ENCODE results near the gene ACSF2. TPM values are rescaled to one million over a fixed set of nuclear protein-coding genes. Genes with fewer than 3 reads are reported as not detected.
A peak's percentile ranks its signal among the peaks of the same experiment; 100 is the strongest.
"Not testable (repeated sequence)": the region's sequence is repeated elsewhere in the genome, so short reads cannot be mapped to it uniquely, and the experiment has no call there.

The ACSF2 gene
- total RNA-seq, 1 donor from 2014 or later = 15.5 TPM

DNA sequence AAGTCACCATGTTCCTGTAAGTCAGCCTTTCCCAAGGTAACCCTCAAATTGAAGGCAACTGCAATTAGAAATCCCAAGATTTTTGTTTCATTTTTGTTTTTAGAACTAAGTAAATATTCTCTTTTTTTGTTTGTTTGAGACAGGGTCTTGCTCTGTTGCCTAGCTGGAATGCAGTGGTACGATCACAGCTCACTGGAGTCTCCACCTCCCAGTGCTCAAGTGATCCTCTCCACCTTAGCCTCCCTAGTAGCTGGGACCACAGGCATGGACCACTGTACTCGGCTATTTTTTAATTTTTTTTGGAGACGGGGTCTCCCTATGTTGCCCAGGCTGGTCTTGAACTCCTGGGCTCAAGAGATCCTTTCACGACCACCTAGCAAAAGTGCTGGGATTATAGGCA, 18.1 kb upstream of the ACSF2 start:
- DNase-seq = no peak

DNA sequence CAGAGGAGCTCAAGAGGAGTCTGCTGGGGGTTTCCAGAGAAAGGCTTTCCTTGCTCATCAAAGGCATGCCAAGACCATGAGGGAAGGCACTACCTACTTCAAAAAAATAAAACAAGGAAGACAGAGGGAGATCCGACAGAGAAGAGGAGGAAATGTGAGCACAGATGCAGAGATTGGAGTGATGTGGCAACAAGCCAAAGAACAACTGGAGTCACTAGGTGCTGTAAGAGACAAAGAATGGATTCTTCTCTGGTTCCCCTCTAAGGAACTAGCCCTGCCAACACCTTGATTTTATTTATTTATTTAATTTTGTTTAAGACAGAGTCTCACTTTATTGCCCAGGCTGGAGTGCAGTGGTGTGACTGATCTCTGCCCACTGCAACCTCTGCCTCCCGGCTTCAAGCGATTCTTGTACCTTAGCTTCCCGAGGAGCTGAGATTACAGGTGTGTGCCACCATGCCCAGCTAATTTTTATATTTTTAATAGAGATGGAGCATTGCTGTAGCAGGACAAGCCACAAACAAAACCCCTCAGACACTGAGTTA, 13.8 kb upstream of the ACSF2 start:
- DNase-seq = no peak

DNA sequence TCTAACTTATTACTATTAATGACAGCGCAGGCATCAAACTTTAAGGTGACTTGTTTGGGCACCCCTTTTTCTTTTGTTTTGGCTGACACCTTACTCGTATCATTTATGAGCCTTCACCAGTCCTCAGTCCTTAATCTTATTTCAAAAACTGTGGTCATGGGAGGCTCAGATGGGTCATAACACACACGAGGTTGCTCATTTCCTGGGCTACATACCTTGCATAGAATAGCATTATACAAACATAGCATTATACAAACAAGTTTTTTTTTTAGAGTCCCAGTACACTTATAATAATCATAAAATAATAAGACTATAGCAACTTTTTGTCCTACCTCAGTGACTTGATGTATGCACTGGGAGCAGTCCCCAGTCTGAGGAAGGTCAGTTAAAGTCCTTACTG, 11.2 kb upstream of the ACSF2 start:
- no peak for DNase-seq

DNA sequence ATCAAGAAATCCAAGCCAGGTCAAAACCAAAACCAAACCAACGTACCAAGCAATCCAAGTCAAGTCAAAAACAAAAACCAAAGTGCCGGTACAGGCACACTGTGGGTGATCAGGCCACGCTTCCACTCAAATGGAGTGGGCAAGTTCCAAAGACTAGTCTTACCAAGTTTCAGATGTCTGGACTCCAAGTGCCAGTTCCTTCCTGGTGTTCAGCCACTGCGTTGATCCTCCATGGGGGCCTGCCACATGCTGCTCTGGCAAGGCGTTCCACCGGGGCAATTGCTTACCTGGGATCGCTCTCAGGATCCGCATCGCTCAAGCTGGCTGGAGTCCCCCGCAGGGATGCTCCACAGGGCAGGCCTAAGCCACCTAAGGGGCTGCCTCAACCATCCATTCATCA, 6.4 kb upstream of the ACSF2 start:
- DNase-seq = not testable (repeated sequence)

DNA sequence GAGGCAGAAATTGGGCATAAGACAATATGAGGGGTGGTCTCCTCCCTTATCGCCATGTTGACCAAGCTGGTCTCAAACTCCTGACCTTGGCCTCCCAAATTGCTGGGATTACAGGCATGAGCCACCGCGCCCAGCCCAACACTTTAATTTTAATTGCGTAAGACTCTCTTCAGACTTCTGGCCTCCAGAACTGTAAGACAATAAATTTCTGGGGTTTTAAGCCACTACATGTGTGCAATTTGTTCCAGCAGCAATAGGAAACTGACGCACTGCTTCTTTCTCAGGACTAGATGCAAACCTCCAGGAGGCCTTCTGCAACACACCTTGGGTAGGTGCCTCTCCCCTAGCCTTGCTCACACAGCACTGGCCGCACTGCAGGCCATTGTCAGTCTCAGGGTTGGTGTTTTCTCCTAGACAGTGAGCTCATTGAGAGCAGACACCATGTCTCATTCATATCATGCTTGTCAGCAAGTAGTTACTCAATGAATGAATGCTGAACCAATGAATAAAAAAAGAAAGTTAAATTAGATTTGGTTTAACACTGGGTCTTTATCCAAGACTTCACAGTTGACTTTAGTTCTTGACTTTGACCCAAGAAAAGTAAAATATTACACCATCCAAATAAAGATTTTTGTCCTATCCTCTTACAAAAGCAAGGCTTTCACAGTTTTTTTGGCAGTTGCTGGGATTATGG, 5.5 kb upstream of the ACSF2 start:
- no peak for DNase-seq

DNA sequence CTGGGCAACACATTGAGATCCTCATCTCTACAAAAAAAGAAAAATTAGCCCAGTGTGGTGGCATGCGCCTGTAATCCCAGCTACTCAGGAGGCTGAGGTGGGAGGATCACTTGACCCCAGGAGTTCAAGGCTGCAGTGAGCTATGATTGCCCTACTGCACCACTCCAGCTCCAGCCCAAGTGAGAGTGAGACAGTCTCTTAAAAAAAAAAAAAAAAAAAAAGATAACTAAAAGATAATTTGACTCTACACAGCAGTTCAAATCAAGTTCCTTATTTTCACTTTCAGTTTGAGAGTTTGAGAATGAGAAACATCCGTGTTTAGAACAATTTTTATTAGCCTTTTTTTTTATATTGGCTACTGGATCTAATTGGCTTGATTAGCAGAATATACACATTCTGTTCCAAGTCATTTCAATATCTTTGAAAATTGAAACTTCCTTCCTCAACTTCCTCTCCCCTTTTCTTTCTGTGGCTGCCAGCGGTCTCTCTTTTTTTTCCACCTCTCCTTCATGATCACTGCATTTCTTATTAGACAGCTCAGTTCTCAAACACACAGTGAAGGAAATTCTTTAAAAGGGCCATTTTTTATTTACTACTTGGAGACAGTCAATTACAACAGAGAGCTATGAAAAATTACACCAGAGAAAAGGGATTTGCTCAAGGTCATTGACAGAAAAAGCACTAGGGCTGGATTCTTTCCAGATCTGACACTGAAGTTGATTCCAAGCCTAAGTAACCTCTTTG, 4.5 kb upstream of the ACSF2 start:
- DNase-seq = peak; percentile 49

DNA sequence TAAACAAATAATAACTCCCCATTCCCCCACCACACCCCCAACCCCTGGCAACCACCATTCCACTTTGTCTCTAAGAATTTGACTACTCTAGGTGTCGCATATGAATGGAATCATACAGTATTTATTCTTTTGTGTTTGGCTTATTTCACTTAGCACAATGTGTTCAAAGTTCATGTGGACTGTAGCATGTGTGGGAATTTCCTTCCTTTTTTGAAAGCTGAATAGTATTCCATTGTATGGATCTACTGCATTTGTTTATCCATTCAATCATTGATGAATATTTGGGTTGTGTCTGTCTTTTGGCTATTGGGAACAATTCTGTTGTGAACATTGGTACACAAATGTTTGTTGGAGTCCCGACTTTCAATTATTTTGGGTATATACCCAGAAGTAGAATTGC, 3.3 kb upstream of the ACSF2 start:
- DNase-seq = no peak

DNA sequence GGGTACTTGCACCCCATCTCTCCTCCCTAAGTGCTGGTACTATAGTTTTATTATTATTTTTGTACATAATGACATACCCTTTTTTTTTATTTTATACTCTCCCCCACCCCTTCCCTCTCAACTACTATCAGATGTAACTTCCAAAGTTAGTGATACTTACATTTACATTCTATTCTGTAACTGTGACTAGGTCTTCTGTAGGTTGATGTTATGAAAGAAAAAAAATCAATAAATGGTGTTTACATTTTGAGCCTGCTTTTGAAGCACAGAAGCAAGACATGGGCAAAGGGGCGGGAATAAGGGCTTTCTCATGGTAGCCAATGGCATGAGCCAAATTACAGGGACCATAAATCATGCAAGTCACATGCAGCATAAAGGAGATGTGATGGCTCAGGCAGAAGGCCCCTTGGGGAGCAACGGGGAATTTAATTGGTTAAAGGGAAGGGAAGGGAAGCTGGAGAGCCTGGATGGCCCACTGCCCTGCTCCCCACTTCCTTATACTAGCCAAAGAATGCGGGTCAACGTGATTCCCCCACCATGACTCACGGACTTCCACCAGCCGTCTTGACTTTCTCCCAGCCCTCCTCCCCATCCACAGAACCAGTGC, 2.4 kb upstream of the ACSF2 start:
- DNase-seq = peak; percentile 90

DNA sequence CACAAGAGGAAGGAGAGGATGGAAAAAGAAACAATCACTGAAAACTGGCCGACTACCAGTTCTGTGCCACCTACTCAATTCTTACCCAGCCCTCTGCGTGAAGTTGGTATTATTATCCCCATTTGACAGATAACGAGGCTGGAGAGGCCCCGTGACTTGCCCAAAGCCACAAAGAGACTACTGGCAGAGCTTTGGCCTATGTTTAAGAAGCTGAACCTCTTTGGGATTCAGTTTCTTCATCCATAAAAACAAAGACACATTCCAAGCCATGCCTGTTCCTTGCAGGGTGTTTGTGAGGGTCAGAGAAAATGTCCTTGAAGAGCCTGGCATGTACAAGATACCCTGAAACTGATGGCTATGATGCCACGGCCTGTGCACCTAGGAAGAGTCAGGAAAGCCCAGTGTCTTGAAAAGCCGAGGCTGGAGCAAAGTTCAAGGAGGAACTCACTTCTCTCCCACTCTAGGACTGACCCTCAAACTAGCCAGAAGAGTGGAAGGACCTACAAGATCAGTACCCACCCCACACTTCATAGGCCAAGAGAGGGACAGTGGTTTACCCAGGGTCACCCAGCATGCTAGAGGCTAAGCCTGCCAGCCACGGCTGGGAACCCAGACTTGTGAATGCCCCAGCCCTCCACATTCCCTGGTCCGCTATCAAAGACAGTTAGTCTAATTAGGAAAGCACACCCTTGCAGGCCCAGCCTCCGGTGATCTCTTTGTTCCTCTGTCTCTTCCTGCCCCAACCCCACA, 1.6 kb upstream of the ACSF2 start:
- peak; percentile 1 for DNase-seq

DNA sequence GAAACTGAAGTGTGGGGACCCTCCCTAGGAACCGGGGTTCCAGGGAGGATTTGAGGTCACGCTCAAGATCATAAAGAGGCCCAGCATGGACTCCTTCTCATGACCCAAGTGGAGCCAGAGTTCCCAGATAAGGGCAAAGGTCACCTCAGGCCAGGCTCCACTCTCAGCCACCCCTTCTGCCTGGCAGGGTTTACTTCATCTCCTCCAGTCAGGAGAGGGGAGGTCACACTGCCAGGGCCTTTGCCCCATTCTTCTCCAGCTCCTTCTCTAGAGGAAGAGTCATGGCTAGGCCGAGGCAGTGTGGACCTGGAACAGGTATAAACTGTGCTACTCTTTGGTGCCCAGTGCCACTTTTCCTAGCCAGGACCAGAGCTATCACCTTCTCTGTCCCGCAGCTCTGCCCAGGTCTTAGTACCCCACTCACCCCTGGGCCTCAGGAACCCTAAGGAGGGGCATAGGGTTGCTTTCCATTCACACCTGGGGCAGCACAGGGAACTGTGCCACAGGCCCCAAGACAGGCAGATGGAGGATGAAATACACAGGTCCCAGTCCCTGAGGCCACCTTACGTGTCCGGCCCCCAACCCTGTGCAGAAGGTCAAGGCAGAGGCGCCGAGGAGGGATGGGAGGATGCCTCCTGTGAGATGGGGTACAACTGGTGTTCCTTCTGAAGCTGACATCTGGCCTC, 879 bp upstream of the ACSF2 start:
- DNase-seq = no peak

DNA sequence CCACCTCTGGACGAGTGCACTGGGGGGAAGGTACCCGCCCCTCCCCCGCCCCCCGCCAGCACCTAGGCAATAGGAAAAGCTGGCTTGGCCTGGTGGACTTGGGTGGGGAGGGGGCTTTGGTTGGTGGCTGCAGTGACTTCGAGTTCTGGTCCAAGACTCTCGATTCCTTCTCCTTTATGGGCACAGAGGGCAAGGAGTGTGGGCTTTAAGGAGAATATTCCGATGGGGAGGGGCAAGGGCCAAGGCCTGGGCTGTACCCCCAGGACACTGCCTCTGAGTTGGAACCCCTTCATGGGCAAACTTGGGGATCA, 409 bp downstream of the ACSF2 start:
- no peak for DNase-seq

DNA sequence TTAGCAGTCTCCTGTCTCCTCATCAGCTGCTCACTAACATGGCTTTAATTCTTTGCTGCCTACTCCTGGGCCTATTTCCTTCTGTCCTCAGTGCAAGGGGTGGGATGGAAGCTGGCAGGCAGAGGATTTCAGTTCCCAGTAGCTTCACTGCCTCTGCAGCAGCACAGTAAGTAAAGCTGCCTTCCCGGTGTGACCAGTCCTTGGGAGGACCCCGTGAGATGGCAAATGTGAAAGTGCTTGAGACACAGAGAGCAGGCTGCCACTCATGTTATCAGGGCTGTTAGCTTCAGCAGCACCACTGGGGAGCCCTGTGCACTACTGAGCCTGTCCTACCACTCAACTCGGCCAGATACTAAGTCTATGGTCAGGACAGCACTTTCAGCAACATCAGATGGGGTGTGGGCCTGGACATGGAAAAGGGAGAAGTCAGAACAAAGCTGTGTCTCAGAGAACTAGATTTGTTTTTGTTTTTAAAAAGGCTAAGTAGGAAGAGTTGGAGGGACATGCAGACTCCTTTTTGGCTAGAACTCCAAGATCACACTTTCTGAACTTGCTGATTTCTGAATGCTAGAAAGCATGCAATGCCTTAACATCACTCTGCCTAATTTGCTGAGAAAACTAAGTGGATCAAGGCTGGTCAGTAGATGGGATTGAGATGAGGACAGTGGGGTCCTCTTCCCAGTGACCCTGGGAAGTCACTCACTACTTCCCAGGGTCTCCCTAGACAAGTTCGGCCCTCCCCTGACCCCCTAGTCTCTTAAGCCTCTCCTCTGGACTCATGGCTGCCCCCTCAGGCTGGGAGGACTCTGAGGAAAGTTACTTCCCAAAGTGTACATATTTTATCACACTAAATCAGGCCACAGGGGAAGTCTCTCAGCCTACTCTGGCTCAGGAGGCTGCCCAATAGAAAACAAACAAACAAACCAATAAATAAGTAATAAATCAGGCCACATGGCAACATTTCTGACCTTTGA, 1.1 kb downstream of the ACSF2 start:
- peak; percentile 43 for DNase-seq

DNA sequence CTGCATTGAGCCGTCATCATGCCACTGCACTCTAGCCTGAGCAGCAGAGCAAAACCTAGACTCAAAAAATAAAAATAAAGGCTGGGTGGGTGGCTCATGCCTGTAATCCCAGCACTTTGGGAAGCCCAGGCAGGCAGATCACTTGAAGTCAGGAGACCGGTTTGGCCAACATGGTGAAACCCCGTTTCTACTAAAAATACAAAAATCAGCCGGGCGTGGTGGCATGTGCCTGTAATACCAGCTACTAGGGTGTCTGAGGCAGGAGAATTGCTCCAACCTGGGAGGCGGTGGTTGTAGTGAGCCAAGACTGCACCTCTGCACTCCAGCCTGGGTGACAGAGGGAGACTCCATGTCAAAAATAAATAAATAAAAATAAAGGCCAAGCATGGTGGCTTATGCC, 2.1 kb downstream of the ACSF2 start:
- not testable (repeated sequence) for DNase-seq

DNA sequence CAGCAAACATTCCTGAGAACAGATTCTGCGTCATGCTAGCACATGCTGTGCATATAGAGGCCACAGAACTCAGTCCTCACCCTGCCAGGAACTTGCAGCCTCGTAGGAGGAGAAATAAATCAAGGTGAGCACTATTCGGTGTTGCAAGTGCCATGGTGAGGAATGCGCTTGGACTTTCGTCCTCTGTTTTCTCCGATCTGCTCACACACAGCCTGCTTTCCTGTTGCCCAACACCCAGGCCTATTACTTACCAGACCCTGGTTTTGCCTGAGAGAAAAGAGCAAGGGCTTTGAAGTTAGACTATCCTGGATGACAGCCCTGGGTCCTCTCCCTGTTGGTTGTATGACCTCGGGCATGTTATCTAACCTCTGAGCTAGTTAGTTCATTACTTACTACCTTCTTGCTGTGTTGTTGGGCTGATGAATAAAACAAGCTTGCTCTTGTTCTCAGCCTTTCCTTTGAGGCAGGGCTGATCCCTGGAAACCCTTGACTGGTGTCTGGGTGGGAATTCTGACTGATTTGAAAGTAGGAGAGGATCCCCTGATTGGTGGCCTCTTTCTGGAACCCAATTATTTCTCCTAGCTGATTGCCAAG, 2.9 kb downstream of the ACSF2 start:
- DNase-seq = no peak

DNA sequence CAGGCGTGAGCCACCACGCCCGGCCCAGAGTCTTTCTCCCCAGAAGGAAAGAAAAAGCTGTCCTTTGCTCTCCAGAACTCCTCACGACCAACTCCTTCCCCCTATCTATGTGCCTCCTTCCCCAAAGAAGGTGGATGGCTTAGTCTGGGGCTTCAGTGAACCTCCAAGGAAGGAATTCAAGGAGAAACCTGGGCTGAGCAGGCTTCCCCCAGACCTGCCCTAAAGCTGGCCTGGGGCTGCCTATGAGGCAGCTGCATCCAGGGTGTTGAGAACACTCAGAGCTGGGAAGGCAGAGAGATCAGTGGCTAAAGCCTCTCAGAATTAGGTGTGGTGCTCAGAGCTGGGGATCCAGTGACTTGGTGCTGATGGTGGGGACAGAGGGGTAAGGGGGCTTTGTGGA, 3.8 kb downstream of the ACSF2 start:
- DNase-seq = no peak

DNA sequence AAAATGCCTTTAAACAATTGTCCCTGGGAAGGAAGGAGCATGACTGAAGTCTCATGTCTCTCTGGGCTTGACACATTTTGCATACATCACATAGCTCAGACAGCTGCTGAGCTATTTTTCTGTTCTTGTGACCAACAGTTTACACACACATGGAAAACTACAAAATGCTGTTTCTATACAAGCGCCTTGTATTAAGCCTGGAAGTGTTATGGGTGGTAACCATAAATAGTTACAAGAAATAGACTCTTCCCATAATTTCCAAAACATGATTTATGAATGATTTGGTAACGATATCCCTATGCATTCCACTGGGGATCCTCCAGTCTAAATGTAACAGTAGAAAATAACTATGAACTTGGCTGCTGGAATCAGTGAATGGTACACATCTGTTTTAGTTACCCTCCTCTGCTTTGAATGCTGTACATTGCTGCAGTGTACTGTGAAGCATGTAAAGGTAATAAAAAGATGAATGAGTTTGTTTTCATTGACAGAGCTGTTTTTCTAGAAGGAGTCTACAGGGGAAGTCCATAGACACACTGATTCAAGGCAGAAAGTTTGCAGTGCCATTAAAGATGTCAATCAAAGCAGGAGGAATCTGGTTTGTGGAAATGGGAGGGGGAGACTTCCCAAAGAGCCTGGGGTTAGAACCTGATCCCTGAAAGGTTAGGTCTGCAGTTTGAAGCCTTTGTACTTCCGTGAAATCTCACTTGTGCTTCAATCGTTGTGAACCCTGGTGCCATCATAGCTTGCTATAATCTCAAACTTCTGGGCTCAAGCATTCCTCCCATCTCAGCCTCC, 5.0 kb downstream of the ACSF2 start:
- DNase-seq = no peak

DNA sequence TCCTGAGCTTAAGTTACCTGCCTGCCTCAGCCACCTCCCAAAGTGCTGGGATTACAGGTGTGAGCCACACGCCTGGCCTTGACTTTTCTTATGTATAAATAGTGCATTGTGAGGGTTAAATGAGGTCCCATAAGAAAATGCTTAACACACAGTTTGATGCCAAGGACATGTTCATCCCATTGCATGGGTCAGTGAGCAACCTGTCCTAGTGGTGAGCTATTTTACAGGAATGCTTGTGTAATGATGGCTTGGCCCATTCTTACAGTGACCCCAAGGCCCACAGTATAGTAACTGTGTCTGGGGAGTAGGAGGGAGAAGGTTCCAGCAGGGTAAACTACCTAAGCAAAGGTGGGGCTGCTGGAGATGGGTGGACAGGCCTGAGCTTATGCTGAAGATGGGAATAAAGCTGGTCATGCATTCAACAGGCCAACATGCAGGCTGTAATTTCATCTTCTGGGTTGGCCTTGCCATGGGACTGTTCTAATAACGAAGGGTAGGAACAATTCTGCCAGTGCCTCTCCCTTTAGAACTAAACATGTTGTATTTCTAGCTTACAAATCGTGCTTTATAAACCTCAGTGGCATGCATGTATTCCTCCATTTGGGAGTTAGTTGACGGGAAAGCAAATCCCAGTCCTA, 6.2 kb downstream of the ACSF2 start:
- DNase-seq = no peak

DNA sequence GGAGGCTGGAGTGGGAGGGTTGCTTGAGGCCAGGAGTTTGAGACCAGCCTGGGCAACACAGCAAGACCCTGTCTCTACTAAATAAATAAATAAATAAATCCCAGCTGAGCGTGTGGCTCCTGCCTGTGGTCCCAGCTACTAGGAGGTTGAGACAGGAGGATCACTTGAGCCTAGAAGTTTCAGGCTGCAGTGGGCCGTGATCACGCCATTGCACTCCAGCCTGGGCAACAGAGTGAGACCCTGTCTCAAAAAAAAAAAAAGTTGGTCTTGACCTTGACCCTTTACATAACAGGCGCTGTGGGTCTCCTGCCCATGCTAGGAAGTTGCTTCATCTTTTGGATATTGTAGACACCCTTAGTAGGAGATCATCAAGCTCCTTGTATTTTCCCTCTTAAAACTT, 11.4 kb downstream of the ACSF2 start:
- no peak for DNase-seq

DNA sequence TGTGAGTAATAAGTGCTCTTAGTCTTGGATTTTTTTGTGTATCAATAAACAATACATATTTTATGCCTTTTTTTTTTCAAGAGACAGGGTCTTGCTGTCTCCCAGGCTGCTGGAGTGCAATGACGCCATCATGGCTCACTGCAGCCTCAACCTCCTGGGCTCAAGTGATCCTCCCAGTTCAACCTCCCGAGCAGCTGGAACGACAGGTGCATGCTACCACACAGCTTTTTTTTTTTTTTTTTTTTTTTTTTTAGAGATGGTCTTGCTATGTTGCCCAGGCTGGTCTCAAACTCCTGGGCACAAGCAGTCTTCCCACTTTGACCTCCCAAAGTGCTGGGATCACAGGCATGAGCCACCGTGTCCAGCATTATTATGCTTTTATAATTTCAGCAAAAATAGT, 13.0 kb downstream of the ACSF2 start:
- DNase-seq = no peak

Data from dermis blood vessel endothelial cell (primary cell).